Activated naive CD4-positive, alpha-beta T cell (primary cell): Measurements from ENCODE around the gene STK17B.

Experiments used
- DNase-seq, 4 experiments: peaks; one replicate each; lab custom pipeline; 2025; lab: John Stamatoyannopoulos, UW

The STK17B gene

GRCh38 chr2:196183528-196184231 is 12.3 kb upstream of the STK17B start:
- DNase-seq, result no peak

GRCh38 chr2:196183172-196183473 is 11.7 kb upstream of the STK17B start:
- DNase-seq, result no peak

DNA sequence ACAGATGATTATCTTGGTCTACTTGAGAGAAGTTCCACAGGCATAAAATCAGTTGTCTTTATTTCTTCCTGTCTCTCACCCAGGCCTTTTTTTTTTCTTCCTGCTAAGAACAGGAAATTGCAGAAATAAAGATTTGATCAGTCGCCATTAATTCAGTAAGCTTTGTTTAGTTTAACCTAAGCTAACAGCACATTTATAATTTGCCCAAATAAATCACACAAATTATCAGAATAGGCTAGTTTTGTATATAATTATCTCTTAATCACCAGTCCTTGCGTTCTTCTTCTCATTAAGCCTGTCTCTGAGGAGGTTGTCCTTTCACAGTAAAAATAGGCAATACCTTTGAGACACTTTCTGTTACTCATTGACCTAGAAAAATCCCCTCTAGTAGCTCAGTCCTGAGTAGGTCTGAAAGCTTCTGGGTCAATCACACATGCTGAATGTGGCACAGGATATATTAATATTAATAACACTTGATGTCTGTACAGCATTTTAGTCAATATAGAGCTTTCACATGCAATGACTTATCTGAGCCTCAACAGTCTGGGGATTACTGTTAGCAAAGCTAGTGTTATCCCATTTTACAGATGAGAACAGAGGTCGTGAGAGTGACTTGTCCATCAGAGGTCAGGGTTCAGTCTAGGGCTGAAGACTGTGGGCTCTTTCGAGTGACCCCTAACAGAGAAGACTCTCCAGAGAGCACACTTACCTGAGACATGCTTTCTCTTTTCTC is 11.2 kb upstream of the STK17B start:
- DNase-seq, result no peak

- DNase-seq, result no peak
Observed at GRCh38 chr2:196181484-196181883, 10.1 kb upstream of the STK17B start.

DNA sequence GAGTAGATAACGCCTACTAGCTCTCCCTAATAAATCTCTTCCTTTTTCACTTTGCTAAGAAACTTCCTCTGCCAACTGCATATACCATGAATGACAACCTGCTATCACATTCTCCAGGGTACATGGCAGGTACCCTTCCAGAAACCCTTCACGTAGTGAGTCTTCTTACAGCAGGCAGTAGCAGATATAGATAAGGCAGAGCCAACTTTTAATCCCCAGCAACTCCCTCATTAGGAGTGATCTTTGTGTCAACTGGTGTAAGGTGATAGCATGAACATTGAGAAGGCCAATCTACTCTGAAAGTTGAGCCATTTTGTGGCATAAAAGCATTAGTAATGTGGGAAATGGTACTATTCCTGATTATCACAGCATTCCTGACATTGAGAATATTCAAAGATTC is 5.7 kb upstream of the STK17B start:
- no peak for DNase-seq

GRCh38 chr2:196176142-196176738 is 4.9 kb upstream of the STK17B start:
- DNase-seq, result peak; percentile 16 to 74 (median 42)

DNA sequence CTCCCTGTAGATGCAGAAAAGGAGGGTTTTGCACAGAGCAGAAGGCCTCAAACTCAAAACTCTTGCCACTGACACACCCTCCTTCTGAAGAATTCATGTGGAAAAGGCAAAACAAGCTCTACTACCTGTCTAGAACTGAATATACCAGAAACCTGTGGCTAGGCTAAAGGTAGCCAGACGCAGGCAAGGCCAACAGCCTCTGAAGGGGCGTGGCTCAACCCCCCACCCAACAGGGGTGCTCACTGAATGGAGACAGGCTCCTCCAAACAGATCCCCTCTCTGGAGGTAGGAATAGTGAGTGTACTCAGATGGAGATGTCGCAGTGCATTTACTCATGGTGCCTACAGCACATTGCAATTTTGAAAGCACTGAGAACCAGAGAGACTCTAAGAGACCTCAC is 3.0 kb upstream of the STK17B start:
- DNase-seq, result no peak

- DNase-seq, result no peak
Observed at GRCh38 chr2:196173505-196173904, 2.1 kb upstream of the STK17B start.

DNA sequence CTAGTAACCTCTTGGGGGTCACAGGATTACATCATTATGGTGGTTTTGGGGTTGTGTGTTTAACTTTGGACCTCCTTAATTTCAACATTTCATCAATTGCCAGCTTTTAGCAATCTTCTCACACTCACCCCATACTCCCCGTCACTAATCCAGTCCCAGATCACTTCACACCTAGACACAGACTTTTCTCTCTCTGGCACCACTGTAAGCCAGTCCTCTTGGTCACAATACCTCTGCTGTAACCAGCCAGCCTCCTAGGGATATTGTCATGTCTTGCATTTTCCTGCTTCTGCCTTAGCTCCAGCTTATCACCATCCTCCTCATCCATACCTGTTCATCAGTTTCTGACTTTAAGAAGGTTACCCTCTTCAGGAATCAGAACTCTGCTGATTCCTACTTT is 1.6 kb upstream of the STK17B start:
- DNase-seq, result no peak

DNA sequence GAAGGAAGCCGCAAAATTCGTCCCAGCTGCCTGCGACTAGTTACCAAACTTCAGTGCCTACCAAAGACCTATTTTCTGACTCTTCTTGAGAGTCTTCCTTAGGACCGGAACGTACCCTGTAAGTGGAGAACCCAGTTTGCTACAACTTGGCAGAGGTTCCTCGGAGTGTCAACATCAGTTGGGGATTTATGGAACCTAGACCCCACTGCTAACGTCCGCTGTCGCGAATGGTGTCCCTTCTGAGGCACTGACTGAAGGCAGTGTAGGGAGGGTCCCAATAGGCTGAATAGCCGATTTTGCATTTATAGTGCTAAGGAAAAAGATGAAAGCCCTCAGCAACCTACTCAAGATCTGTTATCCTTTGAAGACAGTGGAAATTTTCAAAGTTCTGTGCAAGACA is 568 bp upstream of the STK17B start:
- DNase-seq, result no peak

DNA sequence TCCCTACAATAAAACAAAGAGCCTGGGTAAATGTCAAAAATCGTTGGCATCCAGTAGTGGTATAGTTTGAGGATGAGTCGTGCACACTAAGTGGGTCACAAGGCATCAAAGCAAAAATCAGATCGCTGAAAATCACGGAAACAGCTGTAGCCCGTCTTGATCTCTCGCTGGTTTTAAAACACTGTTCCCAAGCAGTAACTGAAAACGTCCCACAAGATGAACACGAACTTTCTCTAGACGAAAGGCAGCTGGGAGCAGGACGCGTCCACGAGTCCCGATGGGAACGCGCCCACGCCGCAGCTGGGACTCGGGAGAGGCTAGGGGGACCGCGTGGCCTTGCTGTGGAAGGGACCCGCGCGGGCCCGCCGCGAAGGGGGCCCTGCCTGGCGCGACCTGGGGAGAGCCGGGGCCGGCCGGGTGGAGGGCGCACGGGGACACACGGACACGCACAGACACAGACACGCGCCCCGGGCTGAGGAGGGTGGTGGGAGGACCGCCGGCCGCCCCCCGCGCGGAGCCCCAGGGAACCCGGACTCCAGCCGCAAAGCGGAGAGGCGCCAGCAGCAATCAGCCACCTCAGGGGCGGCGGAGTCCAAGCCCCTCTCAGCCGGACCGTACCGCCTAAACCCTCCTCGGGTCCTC is 651 bp downstream of the STK17B start:
- DNase-seq, result peak in 3 of 4 experiments; percentile 21 to 43 (median 41)

- peak in 2 of 4 experiments; percentile 24 for DNase-seq
Observed at GRCh38 chr2:196170213-196170605, 1.2 kb downstream of the STK17B start.

DNA sequence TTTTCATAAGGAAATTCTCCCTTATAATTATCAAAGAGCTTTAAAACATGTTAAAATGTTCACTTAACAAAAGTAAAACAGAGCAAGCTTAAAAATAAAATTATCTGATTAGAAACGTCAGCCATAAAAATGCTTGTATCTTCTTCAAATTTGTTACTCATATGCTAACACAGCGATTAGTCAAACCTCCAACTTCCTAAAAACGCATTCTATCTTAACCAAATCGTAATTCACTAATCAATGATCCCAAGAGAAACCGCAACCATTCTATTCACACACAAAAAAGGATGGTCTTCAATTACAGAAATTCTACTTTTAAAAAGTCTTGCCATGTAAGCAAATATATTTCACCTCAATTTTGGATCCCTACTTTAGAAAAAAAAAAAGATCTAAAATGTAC is 1.9 kb downstream of the STK17B start:
- DNase-seq, result no peak

GRCh38 chr2:196168181-196168580 is 3.2 kb downstream of the STK17B start:
- DNase-seq, result no peak

DNA sequence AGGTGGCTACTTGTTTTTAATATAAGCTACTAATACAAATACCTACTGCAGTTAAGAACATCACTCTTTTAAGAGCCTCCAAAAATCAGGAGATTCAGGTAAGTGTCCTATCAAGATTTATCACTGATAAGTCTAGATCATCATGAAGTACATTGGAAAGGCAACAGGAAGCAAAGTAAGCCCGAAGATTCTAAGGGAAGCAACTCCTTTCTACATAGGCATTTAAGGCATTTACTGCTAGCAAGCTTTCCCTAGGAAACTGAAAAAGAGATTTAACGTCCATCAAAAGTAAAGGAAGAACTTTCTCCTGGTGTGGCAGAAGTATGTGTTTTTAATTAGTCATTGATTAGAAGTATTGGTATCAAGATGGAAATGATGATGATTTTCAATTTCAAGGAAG is 3.7 kb downstream of the STK17B start:
- no peak for DNase-seq

DNA sequence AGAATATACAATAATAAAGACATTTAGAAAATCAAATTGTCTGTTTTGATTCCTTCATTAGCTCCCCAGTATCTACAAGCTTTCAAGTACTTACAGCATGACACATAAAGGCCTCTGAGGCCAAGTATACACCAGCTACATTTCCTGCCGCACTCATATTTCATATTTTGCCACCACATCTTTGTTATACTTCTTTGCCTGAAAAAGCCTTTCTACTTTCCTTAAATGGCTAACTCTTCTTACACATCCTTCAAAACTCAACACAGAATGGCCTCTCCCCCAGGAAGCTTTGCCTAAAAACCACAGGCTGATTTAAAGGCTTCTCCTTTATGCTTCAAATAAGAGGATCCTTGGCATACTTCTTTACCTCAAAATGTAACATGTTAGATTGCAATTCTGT is 4.5 kb downstream of the STK17B start:
- DNase-seq, result no peak

DNA sequence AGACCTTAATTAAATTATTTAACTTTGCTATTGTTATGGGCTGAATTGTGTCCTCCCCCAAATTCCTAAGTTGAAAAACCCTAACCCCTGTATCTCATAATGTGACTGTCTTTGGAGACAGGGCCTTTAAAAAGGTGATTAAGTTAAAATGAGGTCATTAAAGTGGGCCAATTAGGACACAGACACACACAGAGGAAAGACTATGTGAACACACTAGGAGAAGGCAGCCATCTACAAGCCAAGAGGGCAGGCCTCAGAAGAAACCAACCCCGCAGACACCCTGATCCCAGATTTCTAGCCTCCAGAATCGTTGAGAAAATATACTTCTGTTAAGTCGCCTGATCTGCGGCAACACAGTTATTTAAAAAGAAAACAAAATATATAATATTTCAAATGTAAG is 6.4 kb downstream of the STK17B start:
- DNase-seq, result no peak

GRCh38 chr2:196163285-196163684 is 8.1 kb downstream of the STK17B start:
- DNase-seq, result no peak

DNA sequence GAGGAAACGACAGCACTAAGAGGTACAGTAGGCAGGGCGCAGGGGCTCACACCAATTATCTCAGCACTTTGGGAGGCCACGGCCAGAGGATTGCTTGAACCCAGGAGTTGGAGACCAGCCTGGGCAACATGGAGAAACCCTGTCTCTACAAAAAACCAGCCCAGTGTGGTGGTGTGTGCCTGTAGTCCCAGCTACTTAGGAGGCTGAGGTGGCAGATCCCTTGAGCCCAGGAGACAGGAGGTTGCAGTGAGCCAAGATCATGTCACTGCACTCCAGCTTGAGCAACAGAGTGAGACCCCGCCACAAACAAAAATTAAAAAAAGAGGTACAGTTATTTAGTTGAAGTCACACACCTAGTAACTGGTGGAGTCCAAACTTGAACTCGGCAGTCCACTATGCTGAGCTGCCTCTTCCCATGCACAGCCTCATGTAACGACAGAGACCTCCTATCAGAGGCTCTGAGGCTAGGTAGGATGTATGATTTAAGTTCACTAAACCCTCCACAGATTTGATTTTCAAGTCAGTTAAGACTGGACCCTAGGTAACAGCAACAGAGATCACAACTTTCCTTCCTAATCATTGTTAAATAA is 8.7 kb downstream of the STK17B start:
- no peak for DNase-seq

DNA sequence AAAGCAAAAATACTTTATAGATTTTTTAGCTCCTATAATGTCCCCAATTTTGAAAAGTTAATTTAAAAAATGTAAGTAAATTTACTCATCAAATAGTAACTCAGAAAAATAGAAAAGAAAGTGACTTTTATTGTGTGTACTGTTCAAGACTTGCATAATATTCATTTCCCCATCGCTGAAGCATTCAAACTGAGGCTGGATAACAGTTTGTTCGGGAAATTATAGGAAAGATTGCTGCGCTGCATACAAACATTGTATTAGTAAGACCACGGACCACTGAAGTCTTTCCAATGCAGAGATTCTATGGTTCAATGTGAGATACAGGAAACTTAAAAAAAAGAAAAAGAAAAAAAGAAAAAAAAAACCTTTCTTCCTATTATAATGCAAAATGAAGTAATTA is 10.4 kb downstream of the STK17B start:
- DNase-seq, result no peak

DNA sequence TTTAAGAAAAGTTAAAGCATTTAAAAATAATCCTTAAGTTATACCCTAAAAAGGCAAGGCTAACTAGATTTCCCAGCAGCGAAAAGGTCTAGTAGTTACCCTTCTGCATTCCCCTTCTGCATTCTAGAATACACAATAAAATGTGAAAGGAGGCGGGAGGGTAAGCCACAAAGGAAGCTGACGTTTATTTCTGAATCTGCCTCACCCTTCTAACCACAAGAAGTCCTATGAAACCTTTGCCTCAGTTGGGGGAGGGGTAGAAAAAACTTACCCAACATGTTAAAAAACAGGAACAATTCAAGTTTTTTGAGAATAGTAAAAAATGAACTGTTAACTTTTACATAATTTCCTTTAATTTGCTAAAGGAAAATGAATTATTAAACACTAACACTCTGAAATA is 11.3 kb downstream of the STK17B start:
- no peak for DNase-seq

GRCh38 chr2:196159221-196159892 is 12.0 kb downstream of the STK17B start:
- no peak for DNase-seq
